GM10266 (cell line): ENCODE measurements around the gene OGFOD3.
A peak's percentile ranks its signal among the peaks of the same experiment; 100 is the strongest.

Experiments used
- DNase-seq: peaks from one replicate; pipeline ENCODE4 v3.0.0; 2012; ENCODE audit errors: extremely low spot score
- TF ChIP-seq, protein P1 (sequence below): IDR thresholded peaks from 2 replicates; pipeline ENCODE4 v1.5.1; 2012; ENCODE audit warnings: mild to moderate bottlenecking, low read depth; ENCODE audit not compliant: control insufficient read depth, insufficient read depth; ENCODE audit errors: missing control alignments

Gene OGFOD3

DNA sequence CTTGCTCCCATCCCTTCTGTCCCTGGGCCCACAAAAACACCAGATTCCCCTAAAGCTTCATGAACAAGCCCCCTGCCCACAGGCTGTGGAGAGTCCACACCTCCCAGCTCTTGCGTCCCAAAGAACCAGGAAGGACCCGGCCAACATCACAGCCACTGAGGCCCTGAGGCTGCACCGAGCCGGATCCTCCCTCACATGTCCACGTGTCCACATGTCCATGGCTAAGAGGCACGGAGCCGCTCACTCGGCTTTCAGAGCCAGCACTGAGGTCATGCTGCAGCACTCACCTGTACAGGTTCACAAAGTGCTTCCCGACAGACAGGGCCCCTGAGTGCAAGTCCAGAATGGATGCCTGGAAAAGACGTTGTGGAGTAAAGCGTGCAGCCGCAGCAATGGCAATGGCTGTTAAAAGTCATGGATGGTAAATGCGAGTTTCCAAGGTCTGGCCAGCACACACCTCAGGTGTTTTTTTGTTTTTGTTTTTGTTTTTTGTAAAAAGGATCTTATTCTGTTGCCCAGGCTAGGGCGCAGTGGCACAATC is 12.2 kb downstream of the OGFOD3 start:
- DNase-seq, result no peak
- TF ChIP-seq, protein P1, sequence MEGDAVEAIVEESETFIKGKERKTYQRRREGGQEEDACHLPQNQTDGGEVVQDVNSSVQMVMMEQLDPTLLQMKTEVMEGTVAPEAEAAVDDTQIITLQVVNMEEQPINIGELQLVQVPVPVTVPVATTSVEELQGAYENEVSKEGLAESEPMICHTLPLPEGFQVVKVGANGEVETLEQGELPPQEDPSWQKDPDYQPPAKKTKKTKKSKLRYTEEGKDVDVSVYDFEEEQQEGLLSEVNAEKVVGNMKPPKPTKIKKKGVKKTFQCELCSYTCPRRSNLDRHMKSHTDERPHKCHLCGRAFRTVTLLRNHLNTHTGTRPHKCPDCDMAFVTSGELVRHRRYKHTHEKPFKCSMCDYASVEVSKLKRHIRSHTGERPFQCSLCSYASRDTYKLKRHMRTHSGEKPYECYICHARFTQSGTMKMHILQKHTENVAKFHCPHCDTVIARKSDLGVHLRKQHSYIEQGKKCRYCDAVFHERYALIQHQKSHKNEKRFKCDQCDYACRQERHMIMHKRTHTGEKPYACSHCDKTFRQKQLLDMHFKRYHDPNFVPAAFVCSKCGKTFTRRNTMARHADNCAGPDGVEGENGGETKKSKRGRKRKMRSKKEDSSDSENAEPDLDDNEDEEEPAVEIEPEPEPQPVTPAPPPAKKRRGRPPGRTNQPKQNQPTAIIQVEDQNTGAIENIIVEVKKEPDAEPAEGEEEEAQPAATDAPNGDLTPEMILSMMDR, result no peak

DNA sequence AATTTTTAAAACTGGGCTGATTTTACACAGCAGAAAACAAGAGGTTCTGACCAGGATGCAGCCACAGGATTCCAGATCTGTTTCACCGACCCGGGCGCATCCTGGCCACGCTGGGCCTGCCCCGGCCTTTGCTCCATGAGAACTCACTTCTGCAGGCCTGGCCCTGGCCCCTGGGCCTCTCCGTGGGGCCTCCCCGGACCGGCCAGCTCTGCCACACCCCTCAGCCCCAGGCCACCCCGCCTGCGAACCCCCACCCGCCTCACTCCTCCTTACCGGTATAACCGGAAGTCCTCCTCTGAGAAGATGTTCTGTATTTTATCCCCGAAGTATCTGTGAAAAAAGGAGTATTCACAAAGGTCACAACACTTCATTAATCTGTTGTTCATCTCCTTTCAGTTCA is 13.3 kb downstream of the OGFOD3 start:
- TF ChIP-seq, protein P1, result no peak
- no peak for DNase-seq

DNA sequence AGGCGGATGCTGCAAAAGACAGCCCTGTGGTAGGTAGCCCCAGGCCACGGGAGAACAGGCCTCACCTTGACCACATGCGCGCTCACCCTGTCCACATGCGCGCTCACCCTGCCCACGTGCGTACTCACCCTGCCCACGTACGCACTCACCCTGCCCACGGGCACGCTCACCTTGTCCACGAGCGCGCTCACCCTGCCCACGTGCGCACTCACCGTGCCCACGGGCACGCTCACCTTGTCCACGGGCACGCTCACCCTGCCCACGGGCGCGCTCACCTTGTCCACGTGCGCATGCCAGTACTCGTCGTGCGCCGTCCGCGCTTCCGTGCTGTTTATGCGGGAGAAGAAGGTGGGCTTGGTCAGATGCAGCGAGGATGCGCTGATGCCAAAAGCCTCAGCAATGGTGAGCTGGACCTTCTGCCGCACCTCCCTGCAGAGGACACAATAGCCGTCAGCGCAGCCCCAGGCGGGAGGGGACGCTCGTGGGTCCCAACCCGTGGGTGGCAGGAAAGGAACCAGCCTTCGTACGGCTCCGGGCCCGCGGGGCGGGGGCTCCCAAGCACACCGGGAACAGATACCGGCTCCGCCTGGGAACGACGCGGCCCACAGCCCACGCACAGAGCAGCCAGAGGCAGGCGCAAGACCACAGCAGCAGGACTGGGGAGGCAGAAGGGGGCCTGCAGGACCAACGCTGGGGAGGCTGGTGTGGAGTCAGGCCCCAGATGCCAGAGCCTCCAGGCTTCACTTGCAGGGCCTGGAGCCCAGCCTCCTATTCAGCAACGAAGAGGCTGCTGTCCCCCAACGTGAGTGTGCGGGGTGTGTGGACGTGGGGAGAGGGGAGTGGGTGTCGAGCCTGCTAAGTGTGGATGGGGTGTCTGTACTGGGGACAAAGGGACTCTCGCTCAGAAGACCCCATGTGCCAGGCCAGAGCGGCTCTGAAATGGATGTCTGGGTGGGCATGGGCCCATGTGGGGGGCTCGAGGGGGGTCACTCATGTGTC is 14.4 kb downstream of the OGFOD3 start:
- DNase-seq, result no peak
- TF ChIP-seq, protein P1, result no peak

GRCh38 chr17:82402865-82403264 is 15.5 kb downstream of the OGFOD3 start:
- no peak for DNase-seq
- TF ChIP-seq, protein P1, result no peak

DNA sequence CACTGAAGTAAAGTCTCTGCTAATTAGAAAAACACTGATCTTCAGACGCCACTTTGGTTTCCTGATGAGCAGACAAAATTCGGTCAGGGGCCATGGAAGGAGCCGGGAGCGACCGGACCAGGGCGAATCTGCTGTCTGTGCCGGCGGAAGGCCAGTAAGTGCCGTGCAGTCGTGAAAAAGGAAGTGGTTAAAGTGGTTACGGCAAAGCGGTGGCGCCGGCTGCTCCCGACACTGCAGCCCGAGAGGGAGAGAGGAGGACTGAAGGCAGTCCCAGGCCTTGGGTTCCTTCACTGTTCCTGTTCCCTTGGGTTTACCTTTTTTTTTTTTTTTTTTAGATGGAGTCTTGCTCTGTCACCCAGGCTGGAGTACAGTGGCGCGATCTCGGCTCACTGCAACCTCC is 17.6 kb downstream of the OGFOD3 start:
- DNase-seq, result peak; percentile 92
- TF ChIP-seq, protein P1, result no peak

DNA sequence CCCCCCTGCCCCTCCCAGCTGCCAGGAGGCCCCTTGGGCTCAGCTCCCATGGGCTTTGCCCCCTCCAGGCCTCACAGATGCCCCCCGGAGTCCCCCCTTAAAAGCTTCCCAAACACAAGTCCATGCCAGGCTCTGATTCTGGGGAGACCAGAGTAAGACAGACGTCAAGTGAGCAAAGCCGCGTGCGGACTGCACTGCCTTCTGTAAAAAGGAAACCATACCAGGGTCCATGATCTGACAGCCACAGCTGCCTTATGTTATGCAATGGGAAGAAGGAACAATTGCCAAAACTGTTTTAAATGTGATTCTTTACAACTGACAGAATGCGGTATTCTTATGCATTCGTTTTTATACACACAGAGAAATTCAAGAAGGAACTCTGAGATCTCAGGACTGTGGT is 18.2 kb downstream of the OGFOD3 start:
- TF ChIP-seq, protein P1, result no peak
- no peak for DNase-seq

DNA sequence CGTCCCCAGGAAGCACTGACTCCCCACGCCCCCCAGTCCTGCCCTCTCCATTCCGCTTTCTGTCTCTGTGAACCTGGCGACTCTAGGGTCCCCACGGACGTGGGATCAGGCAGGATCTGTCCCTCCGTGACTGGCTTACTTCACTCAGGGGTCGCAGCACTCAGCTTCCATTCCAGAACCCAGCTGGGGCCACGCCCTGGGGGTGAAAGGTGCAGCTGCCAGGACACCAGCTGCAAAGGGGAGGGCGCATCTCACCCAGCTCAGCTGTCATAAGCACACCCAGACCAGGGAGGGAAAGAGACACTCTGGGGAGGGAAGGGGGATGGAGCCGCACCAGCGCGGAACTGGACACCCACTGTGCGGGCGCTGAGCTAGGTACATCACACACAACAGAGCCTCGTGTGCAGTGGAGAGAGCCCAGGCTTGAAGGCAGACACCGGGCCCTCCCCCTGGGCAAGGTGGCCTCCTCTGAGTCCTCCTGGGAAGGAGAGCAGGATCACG is 18.7 kb downstream of the OGFOD3 start:
- no peak for DNase-seq

More for the DNA sequence above, 18.7 kb downstream of the OGFOD3 start:
- TF ChIP-seq, protein P1, result no peak
